ENCODE data around the gene TEDC1. TPM values are rescaled to one million over a fixed set of nuclear protein-coding genes. Genes with fewer than 3 reads are reported as not detected.
A peak's percentile ranks its signal among the peaks of the same experiment; 100 is the strongest.

TEDC1 gene
- total RNA-seq, 3 donors from 2014 or later (not counting 1 experiment from before 2014, with no cell fraction given): 70.0 to 233 (median 112) TPM

GRCh38 chr14:105529319-105529568 is 38.2 kb downstream of the TEDC1 start:
- Histone ChIP-seq H3K36me3 (ENCODE audit: control insufficient read depth, insufficient read depth, low read length) (no peaks in the 10 kb centered on the region), H3K4me1 (ENCODE audit: control insufficient read depth, insufficient read depth, low read length) (peaks cover 60% of the 10 kb centered on the region), H3K9me3 (ENCODE audit: control insufficient read depth, insufficient read depth, low read length) (no peaks in the 10 kb centered on the region), H3K27me3 (ENCODE audit: control insufficient read depth, insufficient read depth, low read length) (peaks cover 15% of the 10 kb centered on the region), H3K27ac (ENCODE audit: low read length) (no peak overlapping the region), H3K4me3 (ENCODE audit: low read length) (no peak overlapping the region)
- Mint-ChIP-seq H3K4me1 (peaks cover 4 to 23% of the 10 kb centered on the region in 2 donors), H3K27ac (peak overlapping the region in 1 of 2 donors; percentile 31), H3K9me3 (no peaks in the 10 kb centered on the region), H3K4me3 (peak overlapping the region; percentile 81), H3K27me3 (ENCODE audit: low read depth in 2 of 2) (peaks cover 0 to 47% of the 10 kb centered on the region in 2 donors), H3K36me3 (no peaks in the 10 kb centered on the region)
- TF ChIP-seq CTCF (IDR thresholded peaks at IDR 0.05): no peak
- ATAC-seq: no peak
- intact Hi-C loops (cut with micrococcal nuclease): loop anchor here (2.0 to 5.0 kb wide), 2 partner anchors 37 to 158 kb away; partner anchors contain the start of gene TEDC1
- DNase-seq: no peak
- 33% methylated on average over 24 of the region's 24 CpGs for WGBS (ENCODE audit: insufficient coverage)

GRCh38 chr14:105529569-105530284 is 38.7 kb downstream of the TEDC1 start:
- Mint-ChIP-seq H3K9me3 (no peaks in the 10 kb centered on the region), H3K36me3 (no peaks in the 10 kb centered on the region), H3K27ac (no peak overlapping the region), H3K4me1 (peaks cover 4 to 23% of the 10 kb centered on the region in 2 donors), H3K27me3 (ENCODE audit: low read depth in 2 of 2) (peaks cover 0 to 42% of the 10 kb centered on the region in 2 donors), H3K4me3 (peak overlapping the region; percentile 81)
- H3K27me3 ChIP-seq (ENCODE audit: control insufficient read depth, insufficient read depth, low read length): peaks cover 15% of the 10 kb centered on the region
- peaks cover 60% of the 10 kb centered on the region for H3K4me1 ChIP-seq (ENCODE audit: control insufficient read depth, insufficient read depth, low read length)
- intact Hi-C loops (cut with micrococcal nuclease): loop anchor here (2.0 to 5.0 kb wide), 2 partner anchors 37 to 159 kb away; partner anchors contain the start of gene TEDC1
- TF ChIP-seq CTCF (IDR thresholded peaks at IDR 0.05): no peak
- no peak overlapping the region for H3K27ac ChIP-seq (ENCODE audit: low read length)
- DNase-seq (peak in 1 of 2 donors; percentile 67), ATAC-seq (no peak)
- no peaks in the 10 kb centered on the region for H3K36me3 ChIP-seq (ENCODE audit: control insufficient read depth, insufficient read depth, low read length)
- H3K4me3 ChIP-seq (ENCODE audit: low read length): no peak overlapping the region
- no peaks in the 10 kb centered on the region for H3K9me3 ChIP-seq (ENCODE audit: control insufficient read depth, insufficient read depth, low read length)
- WGBS (ENCODE audit: insufficient coverage): 45% methylated on average over 63 of the region's 63 CpGs

- Mint-ChIP-seq H3K9me3 (no peaks in the 10 kb centered on the region), H3K36me3 (no peaks in the 10 kb centered on the region), H3K27me3 (ENCODE audit: low read depth in 2 of 2) (peaks cover 0 to 40% of the 10 kb centered on the region in 2 donors), H3K4me1 (peaks cover 4 to 23% of the 10 kb centered on the region in 2 donors), H3K4me3 (peak overlapping the region; percentile 56), H3K27ac (no peak overlapping the region)
- Histone ChIP-seq H3K9me3 (ENCODE audit: control insufficient read depth, insufficient read depth, low read length) (no peaks in the 10 kb centered on the region), H3K4me3 (ENCODE audit: low read length) (no peak overlapping the region), H3K27me3 (ENCODE audit: control insufficient read depth, insufficient read depth, low read length) (peaks cover 15% of the 10 kb centered on the region), H3K4me1 (ENCODE audit: control insufficient read depth, insufficient read depth, low read length) (peaks cover 60% of the 10 kb centered on the region), H3K36me3 (ENCODE audit: control insufficient read depth, insufficient read depth, low read length) (no peaks in the 10 kb centered on the region), H3K27ac (ENCODE audit: low read length) (no peak overlapping the region)
- 90% methylated on average over 19 of the region's 19 CpGs for WGBS (ENCODE audit: insufficient coverage)
- DNase-seq (no peak), ATAC-seq (no peak)
- intact Hi-C loops (cut with micrococcal nuclease): no loop called here
- no peak for TF ChIP-seq CTCF (IDR thresholded peaks at IDR 0.05)
Measured at GRCh38 chr14:105530285-105531087, 39.4 kb downstream of the TEDC1 start.

Data from natural killer cell (primary cell).